ENCODE measurements around the gene ACBD5. TPM values are rescaled to one million over a fixed set of nuclear protein-coding genes. Genes with fewer than 3 reads are reported as not detected.
"Not testable (repeated sequence)": the region's sequence is repeated elsewhere in the genome, so short reads cannot be mapped to it uniquely, and the experiment has no call there.

The ACBD5 gene
- total RNA-seq, 2 donors from 2014 or later = 21.9 to 32.8 TPM

DNA sequence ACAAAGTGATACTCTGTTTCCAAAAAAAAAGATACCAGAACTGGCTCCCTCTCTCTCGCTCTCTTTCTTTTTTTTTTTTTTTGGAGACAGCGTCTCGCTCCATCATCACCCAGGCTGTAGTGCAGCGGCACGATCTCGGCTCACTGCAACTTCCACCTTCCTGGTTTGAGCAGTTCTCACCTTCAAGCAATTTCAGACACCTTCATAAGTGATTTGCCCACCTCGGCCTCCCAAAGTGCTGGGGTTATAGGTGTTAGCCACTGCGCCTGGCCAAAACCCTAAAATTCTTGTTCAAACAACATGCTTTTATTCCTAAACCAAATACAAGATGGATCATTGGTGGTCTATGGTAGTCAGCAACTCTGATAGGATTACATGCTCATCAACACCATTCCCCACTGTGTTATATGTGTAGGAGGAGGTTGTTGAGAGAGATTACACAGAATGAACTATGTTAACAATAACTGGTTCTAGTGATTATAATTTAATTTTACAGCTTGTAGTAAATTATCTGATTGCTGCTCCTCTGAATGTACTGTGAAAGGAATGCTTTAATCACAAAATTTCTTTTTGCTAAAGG lies 15.5 kb downstream of the ACBD5 start:
- no peaks in the 10 kb centered on the region for H3K36me3 Mint-ChIP-seq

DNA sequence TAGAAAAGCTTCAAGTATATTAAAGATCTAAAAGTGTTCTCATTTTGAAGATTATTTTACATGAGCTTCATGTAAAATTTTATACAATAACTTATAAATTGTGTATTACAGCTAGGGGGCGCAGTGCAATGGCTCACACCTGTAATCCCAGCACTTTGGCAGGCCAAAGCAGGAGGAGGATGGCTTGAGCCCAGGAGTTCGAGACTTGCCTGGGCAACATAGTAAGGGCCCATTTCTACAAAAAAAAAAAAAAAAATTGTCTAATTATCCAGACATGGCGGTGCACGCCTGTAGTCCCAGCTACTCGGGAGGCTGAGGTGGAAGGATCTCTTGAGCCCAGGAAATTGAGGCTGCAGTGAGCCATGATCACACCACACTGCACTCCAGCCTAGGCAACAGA lies 16.6 kb downstream of the ACBD5 start:
- Mint-ChIP-seq H3K4me1 (ENCODE audit: low read depth in 2 of 2) (peaks cover 20 to 21% of the 10 kb centered on the region in 2 donors), H3K4me3 (peak overlapping the region; percentile 69), H3K9me3 (no peaks in the 10 kb centered on the region), H3K27ac (peak overlapping the region in 1 of 2 donors; percentile 57), H3K27me3 (no peaks in the 10 kb centered on the region), H3K36me3 (peaks cover 8% of the 10 kb centered on the region)
- ATAC-seq (no peak), DNase-seq (ENCODE audit: low spot score) (no peak)

More for the DNA sequence above, 15.5 kb downstream of the ACBD5 start:
- H3K4me3 Mint-ChIP-seq = peak overlapping the region; percentile 78
- no peaks in the 10 kb centered on the region for H3K27me3 Mint-ChIP-seq
- DNase-seq (ENCODE audit: low spot score) (peak; percentile 77), ATAC-seq (peak; percentile 84 to 90)
- H3K9me3 Mint-ChIP-seq = no peaks in the 10 kb centered on the region
- H3K27ac Mint-ChIP-seq = peak overlapping the region; percentile 62 to 65
- peaks cover 18 to 20% of the 10 kb centered on the region in 2 donors for H3K4me1 Mint-ChIP-seq (ENCODE audit: low read depth in 2 of 2)

DNA sequence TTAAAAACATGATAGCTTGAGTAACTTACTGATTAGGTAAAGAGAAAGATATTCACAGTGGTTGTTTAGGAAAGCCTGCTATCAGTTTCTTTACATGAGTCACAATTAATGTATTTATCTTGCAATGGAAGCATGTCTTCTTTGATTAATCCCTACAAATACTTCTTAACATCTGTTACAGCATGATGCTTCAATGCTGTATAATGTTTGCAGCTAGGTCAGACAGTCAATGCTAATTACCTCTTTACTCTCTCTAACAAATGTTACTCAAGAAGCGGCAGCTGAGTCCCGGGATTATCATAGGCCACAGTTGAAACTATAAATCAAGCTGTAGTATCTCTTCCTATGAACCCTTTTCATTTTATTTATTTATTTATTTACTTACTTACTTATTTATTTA lies 33.2 kb downstream of the ACBD5 start:
- H3K27me3 Mint-ChIP-seq = no peaks in the 10 kb centered on the region
- H3K4me1 Mint-ChIP-seq (ENCODE audit: low read depth in 2 of 2) = peaks cover 0 to 3% of the 10 kb centered on the region in 2 donors
- H3K9me3 Mint-ChIP-seq = no peaks in the 10 kb centered on the region
- no peak overlapping the region for H3K4me3 Mint-ChIP-seq
- H3K27ac Mint-ChIP-seq = no peak overlapping the region
- peaks cover 10% of the 10 kb centered on the region for H3K36me3 Mint-ChIP-seq
- ATAC-seq (no peak), DNase-seq (ENCODE audit: low spot score) (no peak)

DNA sequence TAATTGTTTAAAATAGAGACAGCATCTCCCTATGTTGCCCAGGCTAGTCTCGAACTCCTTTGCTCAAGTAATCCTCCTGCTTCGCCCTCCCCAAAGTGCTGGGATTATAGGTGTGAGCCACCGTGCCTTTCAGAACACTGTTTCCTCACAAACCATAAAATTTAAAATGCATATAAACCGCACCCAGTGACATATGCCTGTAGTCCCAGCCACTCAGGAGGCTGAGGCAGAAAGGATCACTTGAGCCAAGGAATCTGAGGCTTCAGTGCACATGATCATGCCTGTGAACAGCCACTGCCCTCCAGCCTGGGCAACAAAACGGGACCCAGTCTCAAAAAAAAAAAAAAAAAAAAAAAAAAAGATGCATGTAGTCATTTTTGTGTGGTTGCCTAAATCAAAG lies 36.8 kb downstream of the ACBD5 start:
- peaks cover 6% of the 10 kb centered on the region for H3K36me3 Mint-ChIP-seq

DNA sequence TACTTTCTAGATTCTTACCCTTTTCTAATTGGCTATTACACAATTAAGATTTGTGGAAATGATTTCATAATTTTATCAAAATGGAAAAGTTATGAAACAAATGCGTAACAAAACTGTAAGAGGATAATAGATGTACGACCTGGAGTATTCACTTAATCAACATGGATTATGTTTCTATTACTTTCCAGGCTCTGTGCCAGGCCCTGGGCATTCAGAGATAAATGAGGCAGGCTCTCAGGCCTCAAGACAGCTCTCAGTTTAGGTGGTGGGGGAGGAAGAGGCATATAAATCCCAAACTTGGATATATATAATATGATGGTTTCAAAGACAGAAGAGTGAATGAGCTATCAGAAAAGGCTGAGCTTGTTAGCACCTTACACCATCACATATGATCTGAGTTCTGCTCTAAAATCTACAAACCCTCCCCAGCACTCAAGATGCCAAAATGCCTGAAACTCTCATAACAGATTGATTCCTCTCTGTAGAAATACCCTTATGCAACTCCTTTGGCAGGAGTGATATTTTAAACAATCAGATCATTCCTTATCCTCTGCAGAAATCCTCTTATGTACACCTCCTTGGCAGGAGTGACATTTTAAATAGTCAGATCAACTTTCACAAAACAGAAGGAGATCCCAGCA lies 42.5 kb downstream of the ACBD5 start:
- no peaks in the 10 kb centered on the region for H3K9me3 Mint-ChIP-seq
- H3K4me3 Mint-ChIP-seq = no peak overlapping the region
- H3K36me3 Mint-ChIP-seq = peaks cover 12% of the 10 kb centered on the region

More for the DNA sequence above, 36.8 kb downstream of the ACBD5 start:
- H3K4me1 Mint-ChIP-seq (ENCODE audit: low read depth in 2 of 2) = peaks cover 0 to 5% of the 10 kb centered on the region in 2 donors
- no peaks in the 10 kb centered on the region for H3K27me3 Mint-ChIP-seq
- DNase-seq (ENCODE audit: low spot score) (no peak), ATAC-seq (no peak)
- no peaks in the 10 kb centered on the region for H3K9me3 Mint-ChIP-seq
- no peak overlapping the region for H3K4me3 Mint-ChIP-seq
- no peak overlapping the region for H3K27ac Mint-ChIP-seq

DNA sequence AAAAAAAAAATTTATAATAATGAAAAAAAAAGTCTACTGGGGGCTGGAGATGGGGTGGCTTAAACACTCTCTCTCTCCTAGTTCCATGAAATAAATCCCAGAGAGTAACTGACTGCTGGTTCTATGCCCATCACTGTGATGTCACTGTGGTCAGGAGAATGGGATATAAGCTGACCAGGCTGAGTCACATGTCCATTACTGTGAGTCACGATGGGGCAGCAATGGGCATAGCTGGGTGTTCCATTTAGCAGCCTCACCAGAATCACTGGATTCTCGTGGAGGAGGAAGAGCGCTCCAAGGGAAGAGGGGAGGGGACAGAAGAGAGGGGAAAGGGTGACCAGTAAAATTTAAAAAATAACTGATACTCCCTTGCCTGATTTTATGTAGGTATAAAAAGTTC lies 48.3 kb downstream of the ACBD5 start:
- no peak for ATAC-seq
- H3K9me3 Mint-ChIP-seq = no peaks in the 10 kb centered on the region
- no peak overlapping the region for H3K4me3 Mint-ChIP-seq
- no peaks in the 10 kb centered on the region for H3K36me3 Mint-ChIP-seq
- H3K4me1 Mint-ChIP-seq (ENCODE audit: low read depth in 2 of 2) = peaks cover 0 to 5% of the 10 kb centered on the region in 2 donors
- no peak overlapping the region for H3K27ac Mint-ChIP-seq
- DNase-seq (ENCODE audit: low spot score) = no peak
- no peaks in the 10 kb centered on the region for H3K27me3 Mint-ChIP-seq

More for the DNA sequence above, 42.5 kb downstream of the ACBD5 start:
- peak overlapping the region in 1 of 2 donors; percentile 2 for H3K27ac Mint-ChIP-seq
- ATAC-seq = no peak
- peaks cover 3 to 5% of the 10 kb centered on the region in 2 donors for H3K4me1 Mint-ChIP-seq (ENCODE audit: low read depth in 2 of 2)
- DNase-seq (ENCODE audit: low spot score) = no peak
- H3K27me3 Mint-ChIP-seq = no peaks in the 10 kb centered on the region

DNA sequence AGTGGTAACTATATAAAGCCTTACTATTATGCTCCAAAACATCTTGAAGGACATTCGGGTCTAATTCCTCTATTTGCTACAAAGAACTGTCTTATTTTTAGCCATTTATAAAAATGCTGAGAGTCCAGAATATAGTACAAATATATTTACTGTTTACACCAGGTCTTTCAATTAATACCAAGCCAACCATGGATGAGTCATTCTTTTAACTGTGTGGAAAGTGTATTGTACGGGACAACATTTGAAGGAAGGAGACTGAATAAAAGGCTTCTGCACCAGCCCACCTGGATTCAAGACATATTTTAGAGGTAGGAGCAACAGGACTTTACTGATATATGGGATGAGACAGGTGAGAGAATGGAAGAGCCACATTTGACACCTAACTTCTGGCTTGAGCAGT lies 50.1 kb downstream of the ACBD5 start:
- H3K9me3 Mint-ChIP-seq = no peaks in the 10 kb centered on the region
- H3K4me3 Mint-ChIP-seq = no peak overlapping the region
- DNase-seq (ENCODE audit: low spot score) (no peak), ATAC-seq (no peak)
- H3K27ac Mint-ChIP-seq = no peak overlapping the region
- no peaks in the 10 kb centered on the region for H3K36me3 Mint-ChIP-seq
- peaks cover 0 to 5% of the 10 kb centered on the region in 2 donors for H3K4me1 Mint-ChIP-seq (ENCODE audit: low read depth in 2 of 2)
- H3K27me3 Mint-ChIP-seq = no peaks in the 10 kb centered on the region

DNA sequence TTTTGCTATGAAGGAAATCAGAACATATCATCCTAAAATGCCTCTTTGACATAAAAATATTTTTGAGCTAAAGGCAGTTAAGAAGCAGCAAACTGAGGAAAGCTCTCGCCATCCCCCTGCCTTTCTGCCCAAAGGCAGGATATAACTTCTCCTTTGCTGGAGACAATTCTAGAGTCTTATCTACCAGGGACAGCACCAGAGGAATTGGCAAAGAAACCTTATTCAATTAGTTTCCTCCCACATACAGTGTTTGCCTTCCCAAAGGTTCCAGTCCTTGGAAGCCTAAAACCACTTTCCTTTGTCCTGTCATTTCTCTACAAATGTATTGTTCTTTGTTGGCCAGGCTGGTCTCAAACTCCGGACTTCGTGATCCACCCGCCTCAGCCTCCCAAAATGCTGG lies 51.7 kb downstream of the ACBD5 start:
- Mint-ChIP-seq H3K4me3 (no peak overlapping the region), H3K36me3 (peaks cover 11% of the 10 kb centered on the region), H3K4me1 (ENCODE audit: low read depth in 2 of 2) (peaks cover 0 to 9% of the 10 kb centered on the region in 2 donors), H3K27me3 (no peaks in the 10 kb centered on the region), H3K27ac (no peak overlapping the region), H3K9me3 (no peaks in the 10 kb centered on the region)
- DNase-seq (ENCODE audit: low spot score) = no peak
- ATAC-seq = no peak

DNA sequence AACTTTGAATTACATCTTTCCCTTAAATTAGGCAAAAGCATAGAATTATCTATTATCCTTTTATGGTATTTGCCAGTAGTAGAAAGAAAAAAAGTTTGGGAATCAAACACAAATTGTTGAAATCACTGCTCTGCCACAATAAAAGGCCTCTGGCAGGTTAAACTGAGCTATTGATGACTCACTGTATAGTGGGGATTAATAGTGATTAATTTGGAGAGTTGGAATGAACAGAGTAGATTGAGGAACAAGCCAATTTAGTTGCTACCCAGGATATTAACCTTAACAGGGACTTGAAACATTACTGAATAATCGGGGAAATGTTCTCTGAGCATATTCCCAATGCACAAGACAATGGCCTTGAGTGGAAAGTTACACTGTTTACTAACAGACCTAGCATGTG lies 52.3 kb downstream of the ACBD5 start:
- no peak overlapping the region for H3K4me3 Mint-ChIP-seq

DNA sequence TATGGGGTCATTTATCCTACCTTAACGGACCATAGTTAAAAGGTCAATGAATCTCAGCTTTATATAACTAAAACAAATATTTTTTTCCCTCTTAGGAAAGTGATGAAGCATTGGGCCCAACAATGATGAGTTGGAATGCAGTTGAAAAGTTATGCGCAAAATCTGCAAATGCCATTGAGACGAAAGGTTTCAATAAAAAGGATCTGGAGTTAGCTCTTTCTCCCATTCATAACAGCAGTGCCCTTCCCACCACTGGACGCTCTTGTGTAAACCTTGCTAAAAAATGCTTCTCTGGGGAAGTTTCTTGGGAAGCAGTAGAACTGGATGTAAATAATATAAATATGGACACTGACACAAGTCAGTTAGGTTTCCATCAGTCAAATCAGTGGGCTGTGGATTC lies 70.7 kb downstream of the ACBD5 start:
- Mint-ChIP-seq H3K9me3 (no peaks in the 10 kb centered on the region), H3K27me3 (no peaks in the 10 kb centered on the region), H3K4me1 (ENCODE audit: low read depth in 2 of 2) (no peaks in the 10 kb centered on the region)

More for the DNA sequence above, 52.3 kb downstream of the ACBD5 start:
- Mint-ChIP-seq H3K27ac (no peak overlapping the region), H3K9me3 (no peaks in the 10 kb centered on the region), H3K27me3 (no peaks in the 10 kb centered on the region), H3K36me3 (peaks cover 13% of the 10 kb centered on the region), H3K4me1 (ENCODE audit: low read depth in 2 of 2) (peaks cover 0 to 9% of the 10 kb centered on the region in 2 donors)
- no peak for ATAC-seq
- no peak for DNase-seq (ENCODE audit: low spot score)

DNA sequence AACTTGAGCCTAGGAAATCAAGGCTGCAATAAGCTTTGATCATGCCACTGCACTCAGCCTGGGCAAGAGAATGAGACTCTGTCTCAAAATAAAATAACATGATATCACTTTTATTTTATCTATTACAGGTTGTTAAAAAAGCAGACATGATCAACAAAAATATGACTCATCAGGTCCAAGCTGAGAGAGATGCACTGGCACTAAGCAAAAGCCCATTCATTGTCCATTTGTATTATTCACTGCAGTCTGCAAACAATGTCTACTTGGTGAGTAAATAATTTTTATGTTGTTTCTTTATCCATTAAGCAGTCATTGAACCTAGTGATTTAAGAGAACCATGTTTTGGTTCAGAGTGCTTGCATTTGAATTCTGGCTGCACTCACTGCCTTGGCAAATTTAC lies 82.2 kb downstream of the ACBD5 start:
- H3K9me3 Mint-ChIP-seq = no peaks in the 10 kb centered on the region
- no peak overlapping the region for H3K4me3 Mint-ChIP-seq
- DNase-seq (ENCODE audit: low spot score) = no peak
- peaks cover 19% of the 10 kb centered on the region for H3K36me3 Mint-ChIP-seq
- peak overlapping the region; percentile 51 to 73 for H3K27ac Mint-ChIP-seq
- no peaks in the 10 kb centered on the region for H3K27me3 Mint-ChIP-seq
- no peak for ATAC-seq
- peaks cover 23 to 28% of the 10 kb centered on the region in 2 donors for H3K4me1 Mint-ChIP-seq (ENCODE audit: low read depth in 2 of 2)

More for the DNA sequence above, 70.7 kb downstream of the ACBD5 start:
- Mint-ChIP-seq H3K27ac (no peak overlapping the region), H3K4me3 (no peak overlapping the region), H3K36me3 (peaks cover 5% of the 10 kb centered on the region)
- ATAC-seq (no peak), DNase-seq (ENCODE audit: low spot score) (no peak)

DNA sequence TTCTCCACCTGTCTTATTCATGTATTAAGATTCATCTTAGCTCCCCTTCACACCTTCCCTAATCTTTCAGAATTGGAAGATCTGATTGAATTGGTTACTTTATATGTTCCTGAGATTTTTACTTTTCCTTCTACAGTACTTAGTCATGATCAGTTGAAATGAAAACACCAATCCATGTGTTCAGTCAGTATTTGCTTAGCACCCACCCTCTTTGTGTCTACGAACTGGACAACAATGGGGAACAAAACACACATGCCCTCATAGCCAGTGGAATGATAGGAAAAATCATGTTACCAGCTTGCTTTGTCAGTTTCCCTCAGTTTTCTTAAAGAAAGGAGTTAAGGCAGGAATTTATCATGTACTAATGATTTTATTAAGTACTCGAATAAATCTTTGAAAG lies 83.4 kb downstream of the ACBD5 start:
- peak overlapping the region; percentile 99 for H3K4me3 Mint-ChIP-seq

DNA sequence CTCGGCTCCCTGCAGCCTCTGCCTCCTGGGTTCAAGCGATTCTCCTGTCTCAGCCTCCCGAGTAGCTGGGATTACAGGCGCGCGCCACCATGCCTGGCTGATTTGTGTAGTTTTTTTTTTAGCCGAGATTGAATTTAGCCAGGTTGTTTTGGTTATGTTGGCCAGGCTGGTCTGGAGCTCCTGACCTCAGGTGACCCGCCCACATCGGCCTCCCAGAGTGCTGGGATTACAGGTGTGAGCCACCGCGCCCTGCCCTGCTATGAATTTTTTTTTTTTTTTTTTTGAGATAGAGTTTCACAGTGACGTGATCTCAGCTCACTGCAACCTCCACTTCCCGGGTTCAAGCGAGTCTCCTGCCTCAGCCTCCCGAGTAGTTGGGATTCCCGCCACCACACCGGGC lies 84.0 kb downstream of the ACBD5 start:
- not testable (repeated sequence) for DNase-seq (ENCODE audit: low spot score); ATAC-seq; H3K9me3 Mint-ChIP-seq; H3K27me3 Mint-ChIP-seq
- H3K27ac Mint-ChIP-seq = peak overlapping the region; percentile 73 to 100
- peaks cover 22% of the 10 kb centered on the region for H3K36me3 Mint-ChIP-seq
- peaks cover 33 to 44% of the 10 kb centered on the region in 2 donors for H3K4me1 Mint-ChIP-seq (ENCODE audit: low read depth in 2 of 2)
- H3K4me3 Mint-ChIP-seq = peak overlapping the region; percentile 99

More for the DNA sequence above, 83.4 kb downstream of the ACBD5 start:
- peaks cover 27% of the 10 kb centered on the region for H3K36me3 Mint-ChIP-seq
- ATAC-seq (no peak), DNase-seq (ENCODE audit: low spot score) (no peak)
- H3K27me3 Mint-ChIP-seq = no peaks in the 10 kb centered on the region
- H3K4me1 Mint-ChIP-seq (ENCODE audit: low read depth in 2 of 2) = peaks cover 32 to 40% of the 10 kb centered on the region in 2 donors
- H3K9me3 Mint-ChIP-seq = no peaks in the 10 kb centered on the region
- peak overlapping the region; percentile 73 to 100 for H3K27ac Mint-ChIP-seq

DNA sequence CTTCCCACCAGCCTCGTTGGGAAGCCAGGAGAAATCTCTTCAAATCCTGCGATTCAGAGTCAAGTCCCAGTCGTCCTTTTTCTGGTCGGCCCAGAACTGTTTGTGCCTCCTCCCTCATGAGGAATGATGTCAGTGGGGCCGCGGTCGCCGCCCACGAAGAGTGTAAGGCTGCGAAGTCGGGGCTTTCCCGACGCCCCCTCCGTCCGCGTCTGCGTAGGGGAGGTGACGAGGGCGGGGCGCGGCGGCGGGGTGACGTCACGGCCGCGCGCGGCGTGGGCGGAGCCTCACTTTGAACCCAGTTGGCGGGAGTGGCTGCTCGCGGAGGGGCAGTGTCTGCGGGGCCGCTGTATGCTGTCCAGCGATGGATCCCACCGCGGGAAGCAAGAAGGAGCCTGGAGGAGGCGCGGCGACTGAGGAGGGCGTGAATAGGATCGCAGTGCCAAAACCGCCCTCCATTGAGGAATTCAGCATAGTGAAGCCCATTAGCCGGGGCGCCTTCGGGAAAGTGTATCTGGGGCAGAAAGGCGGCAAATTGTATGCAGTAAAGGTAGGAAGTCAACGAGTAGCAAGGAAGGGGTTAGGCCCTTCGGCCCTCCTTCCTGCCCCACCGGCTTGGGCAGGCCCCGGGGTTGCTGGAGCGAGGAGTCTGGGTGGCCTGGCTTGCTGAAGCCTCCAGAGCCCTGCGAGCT lies 85.4 kb downstream of the ACBD5 start, which contains the start of gene MASTL:
MASTL (plus strand) TSS at position 287 of the 689 bp plus-strand sequence; CDS start at position 362, 75 bp downstream.
- ATAC-seq (peak; percentile 94), DNase-seq (ENCODE audit: low spot score) (peak; percentile 97)
- peak within 1 kb of the TSS; percentile 100 for H3K27ac Mint-ChIP-seq
- H3K36me3 Mint-ChIP-seq = peaks cover 22% of the 10 kb centered on the region
- peak within 1 kb of the TSS; percentile 99 for H3K4me3 Mint-ChIP-seq
- no peaks in the 10 kb centered on the region for H3K9me3 Mint-ChIP-seq
- peaks cover 38 to 48% of the 10 kb centered on the region in 2 donors for H3K4me1 Mint-ChIP-seq (ENCODE audit: low read depth in 2 of 2)
- no peaks in the 10 kb centered on the region for H3K27me3 Mint-ChIP-seq
